Erythroblast (primary cell): ENCODE measurements around the gene QSOX1.

ENCODE experiments used
- GATA1 ChIP-seq: IDR thresholded peaks from 2 replicates; pipeline ENCODE4 v1.6.1; 2011; ENCODE audit warnings: low read depth, mild to moderate bottlenecking, control low read depth, low read length, moderate library complexity
- POLR2A ChIP-seq: IDR thresholded peaks from 2 replicates; pipeline ENCODE4 v1.6.1; 2011; ENCODE audit warnings: mild to moderate bottlenecking, low read length

DNA sequence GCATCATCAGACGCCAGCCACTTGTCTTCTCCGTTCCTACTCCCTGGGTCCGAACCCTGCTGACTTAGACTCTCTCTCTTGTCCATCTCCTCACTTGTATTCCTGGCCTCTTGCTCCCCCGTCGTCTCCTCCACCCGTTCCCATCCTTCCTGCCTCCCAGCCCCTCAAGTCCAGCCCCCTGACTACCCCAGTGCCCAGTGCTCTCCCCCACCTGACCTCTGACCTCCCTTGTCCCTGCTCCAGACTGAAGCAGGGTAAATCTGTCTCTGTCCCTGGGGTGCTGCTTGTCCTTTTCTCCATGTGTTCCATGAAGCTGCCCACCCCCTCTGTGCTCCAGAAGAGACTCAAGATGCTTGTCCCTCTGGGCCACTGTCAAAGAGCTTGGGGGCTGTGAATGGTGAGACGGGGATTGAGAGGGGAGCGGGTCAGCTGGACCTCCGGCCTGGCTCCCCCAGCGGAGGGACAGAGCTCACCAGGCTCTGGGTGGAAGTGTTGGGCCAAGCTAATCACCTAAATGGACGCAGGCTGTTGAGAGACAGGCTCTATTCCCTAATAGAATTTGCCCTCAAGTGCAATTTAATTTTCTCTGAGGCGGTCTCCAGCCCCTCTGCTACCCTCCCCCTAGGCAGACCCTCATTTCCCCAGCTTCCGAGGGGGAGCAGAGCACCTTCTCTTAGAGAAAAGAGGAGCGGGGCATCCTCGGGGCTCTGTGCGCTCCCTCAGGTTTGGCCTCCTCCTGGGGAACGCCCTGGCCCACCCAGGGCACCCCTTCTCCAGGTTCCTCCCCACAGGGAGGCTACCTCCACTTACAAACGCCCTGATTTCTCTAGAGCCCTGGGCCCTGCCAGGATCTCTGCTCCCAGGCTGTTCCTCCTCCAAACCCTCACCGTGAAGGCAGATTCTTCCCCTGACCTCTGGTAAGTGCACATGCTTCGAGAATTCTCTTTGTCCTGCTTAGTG, 64.4 kb downstream of the QSOX1 start:
- TF ChIP-seq POLR2A (no peak), GATA1 (no peak)
